OCI-LY1 (cell line): Measurements from ENCODE around the gene TMCC1.

Experiments used
- H2AFZ ChIP-seq: fragments of 200-600 bp; sonication (generic), shearing (Covaris generic); 2 replicates; pipeline ENCODE4 v1.6.0; 2014; ENCODE audit warnings: antibody characterized with exemption, mild to moderate bottlenecking, low read length
- H3F3A ChIP-seq: fragments of 200-600 bp; sonication (generic), shearing (Covaris generic); 2 replicates; pipeline ENCODE4 v1.6.0; 2014; ENCODE audit warnings: mild to moderate bottlenecking, antibody characterized with exemption, low read length, moderate library complexity; ENCODE audit not compliant: insufficient read depth
- H3K27ac ChIP-seq: fragments of 200-600 bp; sonication (generic); 2 replicates; pipeline ENCODE4 v1.5.1; 2014; ENCODE audit warnings: low read length, mixed run types, mild to moderate bottlenecking, low read depth; ENCODE audit not compliant: poor library complexity, severe bottlenecking
- H3K27me3 ChIP-seq: fragments of 200-600 bp; sonication (generic); 2 replicates; pipeline ENCODE4 v1.6.0; 2014; ENCODE audit warnings: antibody characterized with exemption, mild to moderate bottlenecking, low read length, moderate library complexity; ENCODE audit not compliant: insufficient read depth
- H3K36me3 ChIP-seq: fragments of 200-600 bp; sonication (generic); 2 replicates; pipeline ENCODE4 v1.6.1; 2014; ENCODE audit warnings: mild to moderate bottlenecking, antibody characterized with exemption, low read length, moderate library complexity, mixed read lengths; ENCODE audit not compliant: insufficient read depth
- H3K4me1 ChIP-seq: fragments of 200-600 bp; sonication (generic); 2 replicates; pipeline ENCODE4 v1.5.1; 2014; ENCODE audit warnings: mild to moderate bottlenecking, low read length, moderate library complexity; ENCODE audit not compliant: insufficient read depth, severe bottlenecking
- H3K4me2 ChIP-seq: fragments of 200-600 bp; sonication (generic), shearing (Covaris generic); 2 replicates; pipeline ENCODE4 v1.6.1; 2014; ENCODE audit warnings: low read length
- H3K4me3 ChIP-seq: fragments of 200-600 bp; sonication (generic); 2 replicates; pipeline ENCODE4 v1.5.1; 2014; ENCODE audit warnings: low read length, low read depth, mild to moderate bottlenecking, mixed read lengths; ENCODE audit not compliant: poor library complexity, severe bottlenecking
- H3K79me2 ChIP-seq: fragments of 200-600 bp; shearing (Covaris generic); 2 replicates; pipeline ENCODE4 v1.6.1; 2016; ENCODE audit warnings: mixed run types, low read length, mixed read lengths; ENCODE audit not compliant: insufficient read depth
- H3K9ac ChIP-seq: fragments of 200-600 bp; sonication (generic), shearing (Covaris generic); 2 replicates; pipeline ENCODE4 v1.6.1; 2014; ENCODE audit warnings: mild to moderate bottlenecking, low read length, mixed read lengths
- H3K9me2 ChIP-seq: fragments of 200-600 bp; sonication (generic), shearing (Covaris generic); 2 replicates; pipeline ENCODE4 v1.6.1; 2014; ENCODE audit warnings: low read depth, mild to moderate bottlenecking, low read length, mixed read lengths
- H3K9me3 ChIP-seq: fragments of 200-600 bp; shearing (Covaris generic); 2 replicates; pipeline ENCODE4 v1.6.1; 2014; ENCODE audit warnings: low read length, mixed read lengths
- H4K20me1 ChIP-seq: fragments of 200-600 bp; sonication (generic), shearing (Covaris generic); 2 replicates; pipeline ENCODE4 v1.6.0; 2016; ENCODE audit warnings: mild to moderate bottlenecking, low read length; ENCODE audit not compliant: insufficient read depth
- CTCF ChIP-seq: fragments of 200-600 bp; sonication (generic), shearing (Covaris generic); IDR thresholded peaks from 2 replicates; pipeline ENCODE4 v1.5.1; 2017; ENCODE audit warnings: mild to moderate bottlenecking, antibody characterized with exemption, low read length, moderate library complexity, mixed read lengths
- EZH2 ChIP-seq: fragments of 200-600 bp; sonication (generic), shearing (Covaris generic); IDR thresholded peaks from 2 replicates; pipeline ENCODE4 v1.8.0; 2017; ENCODE audit warnings: borderline replicate concordance, mixed run types, mild to moderate bottlenecking, antibody characterized with exemption, low read length, moderate library complexity, mixed read lengths

The TMCC1 gene

GRCh38 chr3:129665024-129665768 lies 228.3 kb downstream of the TMCC1 start:
- peaks cover 12% of the 10 kb centered on the region; the same call in 1 of the 2 replicates for H3K36me3 ChIP-seq
- H3K27ac ChIP-seq, result no peak overlapping the region
- H3K4me2 ChIP-seq, result no peak overlapping the region
- H3K79me2 ChIP-seq, result no peaks in the 10 kb centered on the region
- no peaks in the 10 kb centered on the region for H3K27me3 ChIP-seq
- no peaks in the 10 kb centered on the region for H3K9me3 ChIP-seq
- H3K4me1 ChIP-seq, result peaks cover 9% of the 10 kb centered on the region
- no peak overlapping the region for H3K4me3 ChIP-seq
- no peak overlapping the region for H3K9ac ChIP-seq
- TF ChIP-seq CTCF, result no peak
- no peak for TF ChIP-seq EZH2
- H3F3A ChIP-seq, result no peaks in the 10 kb centered on the region
- no peak overlapping the region for H2AFZ ChIP-seq
- no peaks in the 10 kb centered on the region for H4K20me1 ChIP-seq
- H3K9me2 ChIP-seq, result no peaks in the 10 kb centered on the region

GRCh38 chr3:129663930-129664646 lies 229.4 kb downstream of the TMCC1 start:
- H3K4me1 ChIP-seq, result peaks cover 9% of the 10 kb centered on the region
- no peaks in the 10 kb centered on the region for H3K9me2 ChIP-seq
- H4K20me1 ChIP-seq, result no peaks in the 10 kb centered on the region
- H3K9ac ChIP-seq, result no peak overlapping the region
- H3K79me2 ChIP-seq, result no peaks in the 10 kb centered on the region
- no peaks in the 10 kb centered on the region for H3K27me3 ChIP-seq
- no peak overlapping the region for H3K4me2 ChIP-seq
- no peaks in the 10 kb centered on the region for H3F3A ChIP-seq
- no peak overlapping the region for H2AFZ ChIP-seq
- no peak for TF ChIP-seq EZH2
- no peak overlapping the region for H3K27ac ChIP-seq
- H3K4me3 ChIP-seq, result no peak overlapping the region
- peaks cover under 1% of the 10 kb centered on the region; the same call in 1 of the 2 replicates for H3K36me3 ChIP-seq
- no peaks in the 10 kb centered on the region for H3K9me3 ChIP-seq

- Histone ChIP-seq H3K9me2 (no peaks in the 10 kb centered on the region), H3K4me3 (no peak overlapping the region), H3K9me3 (no peaks in the 10 kb centered on the region), H2AFZ (no peak overlapping the region), H3K4me2 (no peak overlapping the region), H3K27me3 (no peaks in the 10 kb centered on the region), H3K79me2 (no peaks in the 10 kb centered on the region), H4K20me1 (no peaks in the 10 kb centered on the region), H3F3A (no peaks in the 10 kb centered on the region), H3K36me3 (no peaks in the 10 kb centered on the region), H3K4me1 (peaks cover 17% of the 10 kb centered on the region), H3K27ac (no peak overlapping the region), H3K9ac (no peak overlapping the region)
- TF ChIP-seq CTCF, result no peak
- TF ChIP-seq EZH2, result no peak
These were observed 230.5 kb downstream of the TMCC1 start for GRCh38 chr3:129663045-129663446.
